Measurements from ENCODE around the gene SDHB.

SDHB gene

GRCh38 chr1:17053685-17054410, at the start of gene SDHB:
TSS of gene SDHB (minus strand) at chr1:17054032. CDS start at chr1:17054019, 13 bp downstream.
- peak; percentile 98 for DNase-seq (ENCODE audit: low read depth in 2 of 2)

GRCh38 chr1:17102232-17102631, 48.4 kb upstream of the SDHB start:
- no peak for DNase-seq (ENCODE audit: low read depth in 2 of 2)

- no peak for DNase-seq (ENCODE audit: low read depth in 2 of 2)
These were observed 47.4 kb upstream of the SDHB start for GRCh38 chr1:17101261-17101660.

- DNase-seq (ENCODE audit: low read depth in 2 of 2) = no peak
These were observed 45.9 kb upstream of the SDHB start for GRCh38 chr1:17099616-17100340.

- no peak for DNase-seq (ENCODE audit: low read depth in 2 of 2)
These were observed 44.9 kb upstream of the SDHB start for GRCh38 chr1:17098446-17099317.

GRCh38 chr1:17097787-17098186, 44.0 kb upstream of the SDHB start:
- DNase-seq (ENCODE audit: low read depth in 2 of 2) = no peak

GRCh38 chr1:17097147-17097546, 43.3 kb upstream of the SDHB start:
- DNase-seq (ENCODE audit: low read depth in 2 of 2) = no peak

- no peak for DNase-seq (ENCODE audit: low read depth in 2 of 2)
These were observed 42.8 kb upstream of the SDHB start for GRCh38 chr1:17096584-17096983.

- DNase-seq (ENCODE audit: low read depth in 2 of 2) = no peak
These were observed 41.3 kb upstream of the SDHB start for GRCh38 chr1:17095141-17095540.

- DNase-seq (ENCODE audit: low read depth in 2 of 2) = no peak
These were observed 40.8 kb upstream of the SDHB start for GRCh38 chr1:17094664-17095063.

GRCh38 chr1:17093822-17094393, 40.1 kb upstream of the SDHB start:
- no peak for DNase-seq (ENCODE audit: low read depth in 2 of 2)

GRCh38 chr1:17091252-17091651, 37.4 kb upstream of the SDHB start:
- DNase-seq (ENCODE audit: low read depth in 2 of 2) = no peak

GRCh38 chr1:17089506-17089905, 35.7 kb upstream of the SDHB start:
- DNase-seq (ENCODE audit: low read depth in 2 of 2) = no peak

GRCh38 chr1:17086751-17087150, 32.9 kb upstream of the SDHB start:
- no peak for DNase-seq (ENCODE audit: low read depth in 2 of 2)

GRCh38 chr1:17084787-17085186, 31.0 kb upstream of the SDHB start:
- DNase-seq (ENCODE audit: low read depth in 2 of 2) = no peak

- no peak for DNase-seq (ENCODE audit: low read depth in 2 of 2)
These were observed 28.9 kb upstream of the SDHB start for GRCh38 chr1:17082761-17083160.

- DNase-seq (ENCODE audit: low read depth in 2 of 2) = no peak
These were observed 27.6 kb upstream of the SDHB start for GRCh38 chr1:17081439-17081838.

GRCh38 chr1:17080880-17081279, 27.0 kb upstream of the SDHB start:
- no peak for DNase-seq (ENCODE audit: low read depth in 2 of 2)

- DNase-seq (ENCODE audit: low read depth in 2 of 2) = no peak
These were observed 26.4 kb upstream of the SDHB start for GRCh38 chr1:17080085-17080759.

GRCh38 chr1:17078991-17079868, 25.4 kb upstream of the SDHB start:
- no peak for DNase-seq (ENCODE audit: low read depth in 2 of 2)

Data from activated CD8-positive, alpha-beta memory T cell treated with anti-CD3 and anti-CD28 coated beads for 4 hours (primary cell).